ENCODE measurements around the gene SH2D6.
A peak's percentile ranks its signal among the peaks of the same experiment; 100 is the strongest.
"Not testable (repeated sequence)": the region's sequence is repeated elsewhere in the genome, so short reads cannot be mapped to it uniquely, and the experiment has no call there.

The SH2D6 gene

DNA sequence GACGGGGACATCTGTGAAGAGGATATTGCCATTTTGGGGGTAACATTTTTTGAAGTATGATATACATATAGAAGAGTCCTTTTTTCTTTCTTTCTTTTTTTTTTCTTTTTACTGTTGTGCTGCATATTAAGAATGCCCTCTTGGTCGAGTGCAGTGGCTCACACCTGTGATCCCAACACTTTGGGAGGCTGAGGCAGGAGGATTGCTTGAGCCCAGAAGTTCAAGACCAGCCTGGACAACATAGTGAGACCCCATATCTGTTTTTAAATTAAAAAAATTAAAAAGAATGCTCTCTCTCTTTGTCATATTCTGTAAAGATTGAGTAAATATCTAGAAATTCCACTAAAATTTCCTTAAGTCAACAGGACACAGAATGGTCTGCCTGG, 3.6 kb downstream of the SH2D6 start:
- DNase-seq: no peak

GRCh38 chr2:85423525-85423924, 5.0 kb downstream of the SH2D6 start:
- DNase-seq: no peak

DNA sequence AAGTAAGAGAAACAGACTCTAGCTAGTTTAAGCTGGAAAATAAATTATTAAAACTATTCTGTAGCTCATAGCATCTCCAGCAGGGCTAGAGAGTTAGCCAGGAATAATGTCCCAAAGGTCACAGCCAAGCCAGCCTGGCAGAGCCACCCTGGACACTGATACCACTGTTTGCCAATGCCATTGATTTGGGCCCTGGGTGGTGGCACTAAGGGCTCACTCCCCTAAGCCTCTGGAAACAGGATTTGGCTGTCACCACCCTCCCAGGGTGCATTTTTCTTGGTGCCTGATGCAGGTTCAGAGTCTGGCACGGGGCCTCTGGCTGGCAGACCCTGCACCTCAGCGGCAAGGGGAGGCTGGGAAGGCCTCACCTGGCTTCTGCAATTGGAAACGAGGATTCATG, 7.1 kb downstream of the SH2D6 start:
- no peak for DNase-seq

DNA sequence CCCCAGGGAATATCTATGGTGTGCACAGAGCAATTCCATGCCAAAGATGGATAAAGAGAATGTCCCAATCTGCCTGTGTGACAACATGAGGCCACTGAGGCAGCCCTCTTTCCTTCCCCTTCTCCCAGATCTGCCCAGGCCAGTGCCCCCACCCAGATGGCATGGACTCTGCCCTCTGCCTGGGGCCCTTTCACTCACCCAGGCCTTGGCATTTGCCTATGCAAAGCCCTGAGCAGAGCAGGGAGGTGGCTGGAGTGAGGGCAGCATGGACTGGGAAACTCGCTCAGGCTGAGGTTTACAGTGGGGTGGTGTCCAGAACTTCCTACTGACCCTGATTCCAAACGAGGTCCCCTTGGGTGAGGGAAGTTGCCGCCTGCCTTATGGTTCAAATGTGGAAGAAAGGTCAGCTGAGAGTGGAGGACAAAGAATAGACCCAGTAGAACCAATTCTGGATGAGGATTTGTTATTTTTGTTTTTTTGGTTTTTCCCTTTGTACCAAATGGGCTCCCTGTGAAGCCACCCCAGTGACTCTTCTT, 8.9 kb downstream of the SH2D6 start:
- DNase-seq: no peak

GRCh38 chr2:85428343-85428881, 9.9 kb downstream of the SH2D6 start:
- DNase-seq: no peak

GRCh38 chr2:85429213-85429923, 10.9 kb downstream of the SH2D6 start:
- DNase-seq: no peak

GRCh38 chr2:85429924-85430289, 11.4 kb downstream of the SH2D6 start:
- DNase-seq: no peak

DNA sequence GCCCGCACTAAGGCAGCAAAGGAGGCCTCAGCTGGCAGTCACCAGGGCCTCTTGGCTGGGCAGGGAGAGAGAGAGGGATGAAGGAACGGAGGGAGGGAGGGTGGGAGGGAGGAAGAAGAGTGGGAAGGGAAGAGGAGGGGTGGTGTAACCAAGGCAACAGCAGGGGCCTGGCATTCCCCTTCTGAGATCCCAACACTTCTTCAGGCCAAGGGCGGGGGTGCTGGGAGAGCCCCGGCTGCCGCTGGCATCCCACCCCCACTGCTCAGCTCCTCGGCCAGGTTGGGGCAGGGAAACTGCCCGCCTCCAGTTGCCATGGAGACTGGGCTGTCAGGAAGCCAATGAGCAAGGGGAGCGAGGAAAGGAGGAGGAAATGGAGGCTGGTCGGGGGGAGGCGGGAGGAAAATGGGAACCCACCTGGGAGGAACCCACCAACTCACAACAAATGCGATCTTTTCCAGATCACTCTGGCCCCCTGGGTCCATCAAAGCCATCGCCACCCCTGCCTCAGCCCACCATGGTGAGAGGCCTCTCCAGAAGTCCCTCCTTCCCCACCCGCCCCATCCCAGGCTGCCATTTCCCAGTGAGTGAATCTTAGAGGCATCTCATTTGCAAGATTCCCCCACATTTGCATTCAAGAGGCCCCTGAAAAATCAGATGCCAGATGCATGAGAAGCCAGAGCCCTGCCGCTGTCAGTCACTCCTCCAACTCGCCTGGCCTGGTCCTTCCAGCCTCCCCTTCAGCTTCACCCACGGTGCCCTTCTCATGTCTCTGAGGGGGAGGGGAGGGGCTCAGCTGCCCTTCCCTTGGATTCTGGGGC, 12.4 kb downstream of the SH2D6 start:
- no peak for DNase-seq

DNA sequence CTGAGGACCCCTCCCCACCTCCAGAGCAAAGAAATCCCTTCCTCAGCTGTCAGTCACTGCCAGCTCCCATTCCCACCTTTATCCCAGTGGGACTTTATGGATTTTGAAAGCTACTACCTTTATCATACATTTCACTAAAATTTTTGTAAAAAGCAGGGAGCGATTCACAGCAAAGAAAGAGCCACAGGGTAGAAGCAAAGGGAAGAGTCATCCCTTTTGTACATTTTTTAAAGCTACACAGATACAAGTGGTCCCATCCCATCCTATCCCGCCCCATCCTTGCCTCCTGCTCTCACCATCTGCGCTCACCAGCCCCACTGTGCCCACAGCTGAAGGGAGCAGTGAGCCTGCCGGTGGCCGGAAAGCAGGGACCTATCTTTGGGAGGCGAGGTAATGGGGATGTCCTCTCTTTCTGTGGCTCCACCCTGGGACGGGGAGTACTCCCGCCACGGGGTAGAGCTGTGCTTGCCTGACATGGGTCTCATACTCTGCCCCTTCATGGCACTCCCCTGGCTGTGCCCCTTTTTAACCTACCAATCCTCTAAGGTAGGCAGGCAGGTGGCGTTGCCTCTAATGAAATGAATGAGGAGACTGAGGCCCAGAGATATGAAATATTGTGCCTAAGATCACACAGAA, 13.2 kb downstream of the SH2D6 start:
- DNase-seq: no peak

- DNase-seq: no peak
Observed at GRCh38 chr2:85433511-85434089, 15.1 kb downstream of the SH2D6 start.

GRCh38 chr2:85434696-85435095, 16.2 kb downstream of the SH2D6 start:
- no peak for DNase-seq

DNA sequence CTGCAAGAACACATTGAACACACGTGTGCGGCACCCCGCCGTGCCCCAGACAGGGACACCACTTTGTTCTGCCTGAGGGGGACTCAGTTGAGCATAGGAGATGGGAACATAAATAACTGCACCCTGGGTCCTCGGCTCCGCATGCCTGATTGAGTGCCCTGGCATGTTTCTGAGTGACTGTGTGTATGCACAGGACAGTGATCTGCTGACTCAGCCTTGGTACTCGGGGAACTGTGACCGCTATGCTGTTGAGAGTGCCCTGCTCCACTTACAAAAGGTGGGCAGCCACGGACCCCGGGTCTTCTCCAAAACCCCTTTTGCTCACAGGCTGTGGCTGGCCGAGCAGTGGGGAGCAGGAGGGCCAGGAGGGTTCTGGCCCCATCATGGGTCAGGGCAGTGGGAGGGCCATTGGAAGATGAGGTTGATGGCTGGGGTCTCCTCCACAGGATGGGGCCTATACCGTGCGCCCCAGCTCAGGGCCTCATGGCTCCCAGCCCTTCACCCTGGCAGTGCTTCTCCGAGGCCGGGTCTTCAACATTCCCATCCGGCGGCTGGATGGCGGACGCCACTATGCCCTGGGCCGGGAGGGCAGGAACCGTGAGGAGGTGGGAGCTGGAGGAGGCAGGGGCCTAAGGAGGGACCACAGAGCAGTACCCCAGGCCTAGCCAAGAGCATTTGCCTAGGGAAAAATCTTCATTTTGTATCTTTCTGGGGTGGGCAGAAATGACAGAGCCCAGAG, 16.9 kb downstream of the SH2D6 start:
- no peak for DNase-seq

- no peak for DNase-seq
Observed at GRCh38 chr2:85435981-85436835, 17.7 kb downstream of the SH2D6 start.

GRCh38 chr2:85436836-85437487, 18.4 kb downstream of the SH2D6 start:
- no peak for DNase-seq

GRCh38 chr2:85437488-85438200, 19.1 kb downstream of the SH2D6 start:
- DNase-seq: peak; percentile 76

- DNase-seq: no peak
Observed at GRCh38 chr2:85438201-85439024, 19.9 kb downstream of the SH2D6 start.

DNA sequence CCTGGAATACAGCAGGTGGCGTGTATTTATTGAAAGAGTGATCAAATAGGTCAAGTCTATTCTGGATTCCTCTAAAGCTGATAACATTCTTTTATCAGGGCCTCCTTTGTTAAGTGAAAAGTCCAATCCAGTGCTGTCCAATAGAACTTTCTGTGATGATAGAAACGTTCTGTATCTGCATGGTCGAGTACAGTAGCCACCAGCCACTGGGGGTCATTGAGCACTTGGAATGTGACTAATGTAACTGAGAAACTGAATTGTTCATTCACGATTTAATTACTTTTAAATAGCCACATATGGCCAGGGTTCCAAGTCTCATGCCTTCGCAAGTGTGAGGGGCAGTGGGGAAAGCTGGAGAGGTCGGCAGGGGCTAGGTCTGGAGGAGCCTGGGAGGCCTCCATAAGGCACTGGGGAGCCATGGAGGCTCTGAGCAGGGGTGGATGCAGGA, 20.5 kb downstream of the SH2D6 start:
- DNase-seq: no peak

GRCh38 chr2:85439569-85439968, 21.1 kb downstream of the SH2D6 start:
- DNase-seq: not testable (repeated sequence)

- no peak for DNase-seq
Observed at GRCh38 chr2:85439986-85440385, 21.5 kb downstream of the SH2D6 start.

Measured in stimulated activated naive CD4-positive, alpha-beta T cell treated with Interleukin-2 at 50 U/mL for 16 hours (primary cell).